ENCODE measurements around the gene DEPP1.

GRCh38 chr10:44991571-44991970 lies 13.0 kb upstream of the DEPP1 start:
- TF ChIP-seq CTCF (IDR thresholded peaks at IDR 0.05), result no peak
- TF ChIP-seq POLR2AphosphoS5 (IDR thresholded peaks at IDR 0.05), result no peak
- no peak for TF ChIP-seq EP300 (IDR thresholded peaks at IDR 0.05)
- no peak for TF ChIP-seq POLR2A (IDR thresholded peaks at IDR 0.05)
